HepG2 (cell line): Measurements from ENCODE around the gene NR5A2. TPM values are rescaled to one million over a fixed set of nuclear protein-coding genes. Genes with fewer than 3 reads are reported as not detected.

Experiments used
- ATAC-seq: fragments of 200-7000 bp; cut with Tn5 transposase; 3 replicates; pipeline ENCODE4 v1.9.1; 2020; ENCODE audit warnings: mild to moderate bottlenecking, moderate library complexity
- BruUV-seq: library from RNA; stranded (reverse); fragments of 400-500 nt; replicated peaks from 2 replicates; lab custom pipeline; 2021; lab: Mats Ljungman, UMichigan
- CTCF ChIA-PET: fragments of 300-600 bp; formaldehyde crosslinking; extraction: SDS; loops from one replicate; lab custom pipeline; 2021; ENCODE audit warnings: low total read pairs, inconsistent platforms, low intra/inter-chr PET ratio; lab: Yijun Ruan, JAX
- POLR2A ChIA-PET: fragments of 350-600 bp; sonication (Branson Sonifier 250); formaldehyde crosslinking; loops from one replicate; lab custom pipeline; 2020; ENCODE audit warnings: antibody characterized with exemption, inconsistent platforms; lab: Yijun Ruan, JAX
- DNase-seq: peaks from one replicate; pipeline ENCODE4 v3.0.0-alpha.2; 2015; ENCODE audit warnings: low spot score
- FAIRE-seq: peaks from 3 replicates; lab custom pipeline; 2011; peaks lifted over from hg19 to GRCh38; lab: Jason Lieb, UNC
- H2AFZ ChIP-seq: one replicate; pipeline ENCODE4 v1.6.1; 2011; ENCODE audit warnings: low read length, inconsistent platforms
- H3K27ac ChIP-seq: fragments of 300-600 bp; 3 replicates; pipeline ENCODE4 v1.8.0; 2011; ENCODE audit warnings: mixed run types, mild to moderate bottlenecking, mixed read lengths, low read length, inconsistent platforms; ENCODE audit not compliant: insufficient read depth; ENCODE audit errors: extremely low read length
- H3K27me3 ChIP-seq, 2 experiments: fragments of 200-600 bp in 1 of 2; 2 replicates in 1 of 2; 3 replicates in 1 of 2; pipeline versions ENCODE4 v1.6.0 to v1.8.0; 2011; ENCODE audit warnings: low read length in 2 of 2, mild to moderate bottlenecking in 2 of 2, moderate library complexity in 2 of 2, inconsistent platforms in 1 of 2; ENCODE audit not compliant: insufficient read depth in 2 of 2, control insufficient read depth in 1 of 2
- H3K36me3 ChIP-seq, 2 experiments: fragments of 200-600 bp in 1 of 2; replicated peaks in 1 of 2; 2 replicates in 1 of 2; 3 replicates in 1 of 2; pipeline versions ENCODE4 v1.5.1 to v1.8.0; 2011; ENCODE audit warnings: low read length in 2 of 2, inconsistent platforms in 1 of 2; ENCODE audit not compliant: insufficient read depth in 2 of 2, control insufficient read depth in 1 of 2
- H3K4me1 ChIP-seq: 2 replicates; pipeline ENCODE4 v1.5.1; 2012; ENCODE audit warnings: low read length, inconsistent platforms; ENCODE audit not compliant: insufficient read depth
- H3K4me2 ChIP-seq: 2 replicates; pipeline ENCODE4 v1.6.0; 2011; ENCODE audit warnings: low read depth, low read length, inconsistent platforms
- H3K4me3 ChIP-seq, 3 experiments: fragments of 200-600 bp in 1 of 3; sonication (generic), shearing (Covaris generic) in 1 of 3; replicated peaks in 1 of 3; 2 replicates each; pipeline ENCODE4 v1.5.1; 2011 to 2016; ENCODE audit warnings: low read length in 3 of 3, inconsistent platforms in 2 of 3, low read depth in 2 of 3, mild to moderate bottlenecking in 2 of 3, control low read depth in 1 of 3, mixed read lengths in 1 of 3; ENCODE audit not compliant: insufficient read depth in 1 of 3
- H3K79me2 ChIP-seq: one replicate; pipeline ENCODE4 v1.6.1; 2011; ENCODE audit warnings: low read length, inconsistent platforms; ENCODE audit not compliant: insufficient read depth
- H3K9ac ChIP-seq: 2 replicates; pipeline ENCODE4 v1.6.0; 2011; ENCODE audit warnings: mild to moderate bottlenecking, low read depth, low read length, inconsistent platforms; ENCODE audit not compliant: insufficient read depth
- H3K9me3 ChIP-seq: 2 replicates; pipeline ENCODE4 v1.5.1; 2012; ENCODE audit warnings: mild to moderate bottlenecking, low read length
- H4K20me1 ChIP-seq: 2 replicates; pipeline ENCODE4 v1.6.0; 2011; ENCODE audit warnings: inconsistent platforms, mild to moderate bottlenecking, low read length, moderate library complexity; ENCODE audit not compliant: insufficient read depth
- JUN ChIP-seq: sonication (generic); formaldehyde crosslinking; IDR thresholded peaks from 2 replicates; pipeline ENCODE4 v1.4.0; 2020; ENCODE audit warnings: mild to moderate bottlenecking, missing genetic modification reagents
- PAF1 ChIP-seq: IDR thresholded peaks from 2 replicates; pipeline ENCODE4 v1.6.1; 2016; ENCODE audit warnings: missing genetic modification reagents, missing compliant biosample characterization
- PHF21A ChIP-seq: sonication (generic); formaldehyde crosslinking; IDR thresholded peaks from 2 replicates; pipeline ENCODE4 v1.5.0; 2020; ENCODE audit warnings: mild to moderate bottlenecking, missing genetic modification reagents
- ZBTB20 ChIP-seq: sonication (generic); formaldehyde crosslinking; IDR thresholded peaks from 2 replicates; pipeline ENCODE4 v1.8.1; 2023; ENCODE audit warnings: missing genetic modification reagents, low read depth, mild to moderate bottlenecking, borderline replicate concordance
- ZNF138 ChIP-seq: sonication (generic); formaldehyde crosslinking; IDR thresholded peaks from 2 replicates; pipeline ENCODE4 v1.5.0; 2020; ENCODE audit warnings: mild to moderate bottlenecking, low read depth, missing genetic modification reagents
- ZNF180 ChIP-seq: sonication (generic); formaldehyde crosslinking; IDR thresholded peaks from 2 replicates; pipeline ENCODE4 v1.4.0; 2020; ENCODE audit warnings: low read depth, missing genetic modification reagents, borderline replicate concordance
- ZNF280B ChIP-seq: sonication (generic); formaldehyde crosslinking; IDR thresholded peaks from 2 replicates; pipeline ENCODE4 v1.5.0; 2020; ENCODE audit warnings: missing genetic modification reagents, mild to moderate bottlenecking, borderline replicate concordance
- ZNF614 ChIP-seq: IDR thresholded peaks from 2 replicates; pipeline ENCODE4 v1.6.1; 2018; ENCODE audit warnings: missing biosample characterization, missing genetic modification reagents, inconsistent platforms, borderline replicate concordance
- ZNF777 ChIP-seq: sonication (generic); formaldehyde crosslinking; IDR thresholded peaks from 2 replicates; pipeline ENCODE4 v1.4.0; 2020; ENCODE audit warnings: missing genetic modification reagents
- WGBS: methylation state at CpG from one replicate; pipeline ENCODE4 v1.1.6; 2017; ENCODE audit warnings: low lambda C conversion rate; 5-methylcytosine and 5-hydroxymethylcytosine counted together
- in situ Hi-C: cut with HindIII; loops from 2 replicates; pipeline ENCODE4 v1.10.0; 2017; ENCODE audit warnings: low pct_unique_long_range_greater_than_20kb; ENCODE audit not compliant: extremely low pct_ligation_motif_present
- intact Hi-C: fragments of 100-400 bp; cut with micrococcal nuclease; formaldehyde crosslinking; loops from one replicate; pipeline ENCODE4 v1.10.0; 2022; ENCODE audit not compliant: unreplicated experiment
- polyA plus RNA-seq, 8 experiments: library from polyadenylated mRNA; depleted of rRNA in 3 of 8; stranded (reverse) in 7 of 8; unstranded in 1 of 8; fragments of >200 nt; fragmentation: Illumina TruSeq in 4 of 8; extraction: Trizol in 4 of 8; gene quantifications; 2 replicates each; pipeline versions ENCODE4 v1.2.1 to v1.2.3, GENCODE V29; 2011 to 2016; ENCODE audit warnings: low read depth in 4 of 8, missing spikeins in 1 of 8, mixed read lengths in 1 of 8; ENCODE audit not compliant: insufficient read depth in 1 of 8
- total RNA-seq, 5 experiments: library from RNA; depleted of rRNA; stranded (reverse); fragments of >200 nt; fragmentation: Illumina TruSeq; extraction: Trizol; gene quantifications; 2 replicates each; pipeline ENCODE4 v1.2.3, GENCODE V29; 2016; ENCODE audit warnings: low read depth in 1 of 5
- TF ChIP-seq, protein P1 (sequence below): sonication (generic); formaldehyde crosslinking; IDR thresholded peaks from 2 replicates; pipeline ENCODE4 v1.4.0; 2020; ENCODE audit warnings: mild to moderate bottlenecking, missing genetic modification reagents

NR5A2 gene
- total and polyA plus RNA-seq, 2 of the 13 experiments (the other 11 are each of a cell fraction or from before 2014, with no cell fraction given), result 0.24 to 2.8 TPM

GRCh38 chr1:199981584-199981983 lies 45.9 kb upstream of the NR5A2 start:
- intact Hi-C loops, result no loop called here
- no peaks in the 10 kb centered on the region for H3K36me3 ChIP-seq
- no peaks in the 10 kb centered on the region for H4K20me1 ChIP-seq
- FAIRE-seq (no peak), ATAC-seq (no peak), DNase-seq (no peak)
- WGBS, result 95% methylated on average over 1 of the region's 1 CpG
- H3K4me2 ChIP-seq, result no peak overlapping the region
- CTCF ChIA-PET, result no interaction called here
- in situ Hi-C loops, result no loop called here
- H2AFZ ChIP-seq, result no peak overlapping the region
- TF ChIP-seq ZBTB20 (CRISPR knock-in tag) (no peak), ZNF138 (CRISPR knock-in tag) (no peak), ZNF777 (no peak), JUN (CRISPR knock-in tag) (no peak), ZNF180 (CRISPR knock-in tag) (no peak), ZNF280B (no peak), PHF21A (CRISPR knock-in tag) (no peak)
- no peak overlapping the region for H3K27ac ChIP-seq
- H3K79me2 ChIP-seq, result no peaks in the 10 kb centered on the region
- H3K4me3 ChIP-seq, result no peak overlapping the region
- no peaks in the 10 kb centered on the region for H3K27me3 ChIP-seq
- BruUV-seq, result no TSS peak
- POLR2A ChIA-PET, result no interaction called here
- no peaks in the 10 kb centered on the region for H3K4me1 ChIP-seq
- H3K9ac ChIP-seq, result no peak overlapping the region
- no peaks in the 10 kb centered on the region for H3K9me3 ChIP-seq

- Histone ChIP-seq H3K36me3 (no peaks in the 10 kb centered on the region), H2AFZ (no peak overlapping the region), H3K4me2 (no peak overlapping the region), H3K4me1 (no peaks in the 10 kb centered on the region), H3K27me3 (no peaks in the 10 kb centered on the region), H3K27ac (no peak overlapping the region), H3K4me3 (no peak overlapping the region), H3K9me3 (no peaks in the 10 kb centered on the region), H4K20me1 (no peaks in the 10 kb centered on the region), H3K79me2 (no peaks in the 10 kb centered on the region), H3K9ac (no peak overlapping the region)
- 44% methylated on average over 6 of the region's 6 CpGs for WGBS
- POLR2A ChIA-PET, result no interaction called here
- no peak for DNase-seq
- CTCF ChIA-PET, result no interaction called here
- TF ChIP-seq, protein P1, sequence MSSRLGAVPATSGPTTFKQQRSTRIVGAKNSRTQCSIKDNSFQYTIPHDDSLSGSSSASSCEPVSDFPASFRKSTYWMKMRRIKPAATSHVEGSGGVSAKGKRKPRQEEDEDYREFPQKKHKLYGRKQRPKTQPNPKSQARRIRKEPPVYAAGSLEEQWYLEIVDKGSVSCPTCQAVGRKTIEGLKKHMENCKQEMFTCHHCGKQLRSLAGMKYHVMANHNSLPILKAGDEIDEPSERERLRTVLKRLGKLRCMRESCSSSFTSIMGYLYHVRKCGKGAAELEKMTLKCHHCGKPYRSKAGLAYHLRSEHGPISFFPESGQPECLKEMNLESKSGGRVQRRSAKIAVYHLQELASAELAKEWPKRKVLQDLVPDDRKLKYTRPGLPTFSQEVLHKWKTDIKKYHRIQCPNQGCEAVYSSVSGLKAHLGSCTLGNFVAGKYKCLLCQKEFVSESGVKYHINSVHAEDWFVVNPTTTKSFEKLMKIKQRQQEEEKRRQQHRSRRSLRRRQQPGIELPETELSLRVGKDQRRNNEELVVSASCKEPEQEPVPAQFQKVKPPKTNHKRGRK, result no peak
- TF ChIP-seq PAF1 (CRISPR knock-in tag), result no peak
- no peak for TF ChIP-seq ZNF614 (CRISPR knock-in tag)
- intact Hi-C loops (no loop called here), in situ Hi-C loops (no loop called here)
- no TSS peak for BruUV-seq
- no peak for FAIRE-seq
- no peak for ATAC-seq
Measured at GRCh38 chr1:199982606-199983005, 44.9 kb upstream of the NR5A2 start.
